Measurements from ENCODE around the gene SCNN1B.
"Not testable (repeated sequence)": the region's sequence is repeated elsewhere in the genome, so short reads cannot be mapped to it uniquely, and the experiment has no call there.

Gene SCNN1B

GRCh38 chr16:23290189-23291062, 11.7 kb upstream of the SCNN1B start:
- DNase-seq, result no peak

DNA sequence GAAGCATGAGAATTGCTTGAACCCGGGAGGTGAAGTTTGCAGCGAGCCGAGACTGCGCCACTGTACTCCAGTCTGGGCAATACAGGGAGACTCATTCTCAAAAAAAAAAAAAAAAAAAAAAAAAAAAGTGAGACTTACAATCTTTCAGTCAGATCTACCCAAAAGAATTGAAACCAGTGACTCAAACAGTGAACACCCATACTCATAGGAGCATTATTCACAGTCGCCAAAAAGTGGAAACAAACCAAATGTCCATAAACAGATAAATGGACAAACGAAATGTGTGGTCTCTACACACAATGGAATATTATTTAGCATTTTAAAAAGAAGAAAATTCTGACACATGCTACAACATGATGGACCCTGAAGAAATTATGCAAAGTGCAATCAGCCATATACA, 9.1 kb upstream of the SCNN1B start:
- no peak for DNase-seq

DNA sequence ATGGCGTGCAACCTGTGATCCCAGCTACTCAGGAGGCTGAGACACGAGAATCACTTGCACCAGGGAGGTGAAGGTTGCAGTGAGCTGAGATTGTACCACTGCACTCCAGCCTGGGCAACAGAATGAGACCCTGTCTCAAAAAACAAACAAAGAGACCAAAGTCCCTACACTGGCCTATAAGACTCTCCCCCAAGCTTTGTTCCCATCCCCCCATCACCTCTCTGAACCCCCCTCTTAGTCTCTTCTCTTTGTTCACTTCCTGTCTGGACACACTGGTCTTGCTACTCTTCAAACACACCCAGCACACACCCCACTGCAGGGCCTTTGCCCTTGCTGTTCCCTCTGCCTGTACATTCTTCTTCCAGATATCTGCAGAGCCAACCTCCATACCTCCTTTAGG, 7.8 kb upstream of the SCNN1B start:
- no peak for DNase-seq

- no peak for DNase-seq
Measured at GRCh38 chr16:23296994-23297393, 5.1 kb upstream of the SCNN1B start.

DNA sequence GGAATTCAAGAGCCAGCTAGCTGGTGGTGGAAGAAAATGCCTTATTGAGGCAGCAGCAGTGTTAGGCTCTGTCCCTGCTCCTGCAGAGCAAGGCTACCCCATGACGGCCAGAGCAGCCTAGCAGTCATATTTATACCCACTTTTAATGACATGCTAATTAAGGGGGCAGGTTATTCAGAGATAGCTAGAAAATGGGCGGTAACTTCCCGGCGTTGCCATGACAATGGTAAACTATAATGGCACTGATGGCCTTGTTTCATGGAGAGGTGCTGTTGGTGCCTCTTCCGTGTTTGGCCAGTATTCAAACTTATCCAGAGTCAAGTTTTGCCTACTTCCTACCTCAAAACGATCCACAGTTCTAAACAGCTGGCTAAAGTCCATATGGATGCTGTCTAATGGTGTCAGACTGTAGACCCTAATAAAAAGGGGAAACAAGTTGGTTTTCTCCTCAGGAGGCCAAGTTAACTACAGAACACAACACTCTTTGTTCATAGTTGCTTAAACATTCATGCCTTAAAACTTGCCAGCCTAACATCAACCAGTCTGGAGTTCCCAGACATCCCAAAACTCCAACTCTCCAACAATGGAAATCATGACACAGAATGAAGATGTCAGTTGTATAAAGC, 3.7 kb upstream of the SCNN1B start:
- no peak for DNase-seq

DNA sequence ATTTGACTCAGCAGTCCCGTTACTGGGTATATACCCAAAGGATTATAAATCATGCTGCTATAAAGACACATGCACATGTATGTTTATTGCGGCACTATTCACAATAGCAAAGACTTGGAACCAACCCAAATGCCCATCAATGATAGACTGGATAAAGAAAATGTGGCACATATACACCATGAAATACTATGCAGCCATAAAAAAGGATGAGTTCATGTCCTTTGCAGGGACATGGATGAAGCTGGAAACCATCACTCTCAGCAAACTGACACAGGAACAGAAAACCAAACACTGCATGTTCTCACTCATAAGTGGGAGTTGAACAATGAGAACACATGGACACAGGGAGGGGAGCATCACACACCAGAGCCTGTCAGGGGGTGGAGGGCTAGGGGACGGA, 2.3 kb upstream of the SCNN1B start:
- not testable (repeated sequence) for DNase-seq

- DNase-seq, result no peak
Measured at GRCh38 chr16:23301251-23302044, 654 bp upstream of the SCNN1B start.

DNA sequence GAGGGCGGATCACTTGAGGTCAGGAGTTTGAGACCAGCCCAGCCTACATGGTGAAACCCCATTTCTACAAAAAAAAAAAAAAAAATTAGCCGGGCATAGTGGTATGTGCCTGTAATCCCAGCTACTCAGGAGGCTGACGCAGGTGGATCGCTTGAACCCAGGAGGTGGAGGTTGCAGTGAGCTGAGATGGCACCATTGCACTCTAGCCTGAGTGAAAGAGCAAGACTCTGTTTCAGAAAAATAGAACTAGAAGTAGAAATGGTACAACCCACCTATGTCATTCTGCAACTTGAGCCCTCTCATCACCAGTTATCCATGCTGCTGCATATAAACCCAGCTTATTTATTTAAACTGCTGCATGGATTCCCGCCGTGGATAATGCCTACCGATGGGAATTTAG, 1.6 kb downstream of the SCNN1B start:
- no peak for DNase-seq

GRCh38 chr16:23304620-23305019, 2.5 kb downstream of the SCNN1B start:
- DNase-seq, result no peak

DNA sequence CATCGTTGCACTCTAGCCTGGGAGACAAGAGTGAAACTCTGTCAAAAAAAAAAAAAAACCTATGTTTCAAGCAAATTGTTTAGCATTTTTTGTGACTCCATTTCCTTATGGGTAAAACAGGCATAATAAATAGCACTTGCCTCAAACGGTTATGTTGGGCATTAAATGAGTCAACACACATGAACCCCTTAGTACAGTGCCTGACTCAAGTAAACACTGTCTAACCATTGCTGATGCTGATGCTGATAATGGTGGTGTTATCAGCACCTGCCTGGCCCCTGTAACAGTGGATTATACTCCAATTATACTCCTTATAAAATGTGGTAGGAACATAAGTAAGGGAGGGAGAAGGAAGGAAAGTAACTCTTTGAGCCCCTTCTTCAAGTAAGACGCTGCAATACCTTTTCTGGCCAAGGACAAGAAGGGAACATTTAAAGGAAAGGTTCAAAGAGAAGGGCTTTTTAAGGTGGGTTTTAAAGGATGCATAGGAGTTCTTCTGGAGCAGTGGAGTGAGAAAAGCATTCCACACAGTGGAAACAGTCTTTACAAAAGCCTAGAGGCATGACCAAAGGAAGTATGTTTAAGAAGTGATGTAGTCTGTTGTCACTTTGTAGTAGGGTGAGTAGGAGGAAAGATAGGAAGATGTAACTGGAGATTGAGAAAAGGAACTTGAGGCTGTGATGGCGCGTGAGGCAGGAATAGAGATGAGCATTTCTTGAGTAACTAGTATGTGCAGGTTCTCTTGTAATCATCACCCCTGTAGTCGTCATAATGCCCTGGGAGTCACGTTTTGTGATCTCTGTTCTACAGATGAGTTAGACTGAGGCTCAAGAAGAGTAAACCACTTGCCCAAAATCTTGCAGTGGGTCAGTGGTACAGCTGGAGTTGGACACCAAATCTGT, 4.3 kb downstream of the SCNN1B start:
- no peak for DNase-seq

DNA sequence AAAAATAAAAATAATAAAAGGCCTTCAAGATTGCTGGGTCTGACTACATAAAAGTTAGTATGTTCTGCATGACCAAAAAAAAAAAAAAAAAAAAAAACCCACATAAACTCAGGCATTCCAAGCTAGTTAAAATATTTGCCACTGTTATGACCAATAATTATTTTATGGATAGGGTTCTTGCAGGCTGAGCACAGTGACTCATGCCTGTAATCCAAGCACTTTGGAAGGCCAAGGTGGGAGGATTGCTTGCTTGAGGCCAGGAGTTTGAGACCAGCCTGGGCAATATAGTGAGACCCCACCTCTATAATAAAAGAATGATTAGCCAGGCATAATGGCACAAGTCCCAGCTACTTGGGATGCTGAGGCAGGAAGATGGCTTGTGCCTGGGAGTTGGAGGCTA, 8.1 kb downstream of the SCNN1B start:
- no peak for DNase-seq

DNA sequence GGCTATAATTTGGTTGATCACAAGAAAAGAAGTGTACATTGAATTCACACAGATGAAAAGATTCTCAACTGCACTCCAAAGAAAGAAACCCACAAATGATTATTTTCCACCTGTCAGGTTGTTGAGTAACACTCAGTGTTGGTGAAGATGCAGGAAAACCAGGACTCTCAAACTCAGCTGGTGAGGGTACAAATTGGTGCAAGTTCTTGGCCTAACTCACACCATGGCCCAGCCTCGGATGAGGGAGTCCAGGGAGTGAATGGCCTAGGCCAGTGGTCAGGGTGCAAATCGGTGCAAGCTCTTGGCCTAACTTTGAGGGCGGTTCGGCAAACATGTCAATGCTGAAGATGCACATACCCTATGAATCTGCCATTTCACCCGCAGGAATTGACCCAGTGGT, 8.6 kb downstream of the SCNN1B start:
- no peak for DNase-seq

- DNase-seq, result no peak
Measured at GRCh38 chr16:23316232-23316631, 14.1 kb downstream of the SCNN1B start.

GRCh38 chr16:23316634-23317265, 14.6 kb downstream of the SCNN1B start:
- no peak for DNase-seq

DNA sequence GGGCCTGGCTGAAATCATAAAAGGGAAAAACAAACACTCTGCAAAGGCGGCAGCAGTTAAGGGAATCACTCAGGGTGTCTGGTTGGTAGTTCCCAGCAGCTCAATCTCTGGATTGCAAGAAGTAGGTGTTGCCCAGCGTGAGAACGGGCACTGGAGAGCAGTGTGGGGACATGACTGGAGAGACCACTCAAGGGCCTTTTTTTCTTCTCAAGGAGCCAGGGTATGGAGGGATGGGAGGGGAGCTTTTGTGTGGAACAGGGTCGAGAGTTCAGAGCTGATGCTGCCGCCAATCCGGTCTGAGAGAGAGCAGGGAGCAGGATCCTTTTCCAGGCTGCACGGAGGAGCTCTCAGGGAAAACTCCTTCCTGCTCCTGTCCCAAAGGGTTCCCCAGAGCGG, 15.2 kb downstream of the SCNN1B start:
- no peak for DNase-seq

GRCh38 chr16:23317751-23318150, 15.6 kb downstream of the SCNN1B start:
- no peak for DNase-seq

GRCh38 chr16:23318639-23319038, 16.5 kb downstream of the SCNN1B start:
- no peak for DNase-seq

GRCh38 chr16:23319861-23320615, 17.9 kb downstream of the SCNN1B start:
- DNase-seq, result no peak

DNA sequence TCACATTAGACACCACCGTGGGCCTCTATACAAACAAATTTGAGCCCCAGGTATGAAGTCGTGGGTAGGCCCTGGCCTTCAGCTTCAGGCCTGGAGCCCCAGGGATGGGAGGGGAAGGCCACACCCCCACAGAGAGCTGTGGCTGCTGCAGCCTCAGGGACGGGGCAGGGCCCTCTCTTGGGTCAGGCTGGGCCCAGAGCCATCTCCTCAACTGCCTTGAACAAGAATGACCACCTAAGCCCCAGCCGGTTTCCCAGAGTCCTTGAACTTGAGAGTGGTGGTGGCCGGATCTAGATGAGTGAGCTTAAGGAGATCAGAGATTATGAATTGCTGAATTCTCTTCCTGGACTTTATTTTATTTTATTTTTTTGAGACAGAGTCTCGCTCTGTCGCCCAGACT, 18.6 kb downstream of the SCNN1B start:
- DNase-seq, result no peak

GRCh38 chr16:23321206-23321875, 19.2 kb downstream of the SCNN1B start:
- DNase-seq, result no peak
